ENCODE measurements around the gene OR4D2.

- TF ChIP-seq CTCF (conservative IDR thresholded peaks at IDR 0.05; ENCODE audit: low read depth, low read length) (0 out of 2 replicates have a peak, but pooled peaks have one; percentile 5), CEBPB (IDR thresholded peaks at IDR 0.05; ENCODE audit: low read depth, low read length) (no peak), RAD21 (IDR thresholded peaks at IDR 0.05; ENCODE audit: low read length) (no peak)
These were observed 30.0 kb upstream of the OR4D2 start for GRCh38 chr17:58136669-58137279.

Data from IMR-90 (cell line).